Activated T-cell treated with anti-CD3 and anti-CD28 coated beads for 24 hours (primary cell): ENCODE data around the gene CARD9.

ENCODE experiments used
- DNase-seq: peaks from one replicate; pipeline ENCODE4 v3.0.0-alpha.2; 2020; ENCODE audit warnings: low read depth

CARD9 gene

GRCh38 chr9:136401173-136401922 lies 27.9 kb upstream of the CARD9 start:
- no peak for DNase-seq

GRCh38 chr9:136400038-136400834 lies 26.8 kb upstream of the CARD9 start, which contains the start of gene SNAPC4:
SNAPC4 (minus strand) TSS chr9:136400170; CDS start chr9:136398428, 1,742 bp downstream.
- peak; percentile 79 for DNase-seq

GRCh38 chr9:136399176-136400037 lies 25.9 kb upstream of the CARD9 start:
- peak; percentile 16 for DNase-seq

GRCh38 chr9:136398286-136398685 lies 24.8 kb upstream of the CARD9 start:
- DNase-seq, result no peak

- DNase-seq, result no peak
These were observed 24.2 kb upstream of the CARD9 start for GRCh38 chr9:136397643-136398042.

- DNase-seq, result no peak
These were observed 22.7 kb upstream of the CARD9 start for GRCh38 chr9:136396219-136396515.

GRCh38 chr9:136395345-136396218 lies 22.1 kb upstream of the CARD9 start:
- no peak for DNase-seq

GRCh38 chr9:136395020-136395340 lies 21.5 kb upstream of the CARD9 start:
- no peak for DNase-seq

- no peak for DNase-seq
These were observed 21.0 kb upstream of the CARD9 start for GRCh38 chr9:136394312-136395019.

GRCh38 chr9:136393531-136393930 lies 20.1 kb upstream of the CARD9 start:
- DNase-seq, result no peak

- no peak for DNase-seq
These were observed 19.3 kb upstream of the CARD9 start for GRCh38 chr9:136392538-136393449.

GRCh38 chr9:136391737-136392537 lies 18.5 kb upstream of the CARD9 start:
- no peak for DNase-seq

- DNase-seq, result no peak
These were observed 15.9 kb upstream of the CARD9 start for GRCh38 chr9:136389396-136389795.

GRCh38 chr9:136387217-136387616 lies 13.7 kb upstream of the CARD9 start:
- no peak for DNase-seq

GRCh38 chr9:136386018-136386417 lies 12.5 kb upstream of the CARD9 start:
- no peak for DNase-seq

- DNase-seq, result peak; percentile 24
These were observed 11.5 kb upstream of the CARD9 start for GRCh38 chr9:136385015-136385414.

GRCh38 chr9:136383436-136383835 lies 10.0 kb upstream of the CARD9 start:
- no peak for DNase-seq

- DNase-seq, result no peak
These were observed 8.6 kb upstream of the CARD9 start for GRCh38 chr9:136381966-136382513.

- no peak for DNase-seq
These were observed 7.8 kb upstream of the CARD9 start for GRCh38 chr9:136381311-136381710.
